Progenitor cell of endocrine pancreas (in vitro differentiated cells): ENCODE data around the gene GRIK3. TPM values are rescaled to one million over a fixed set of nuclear protein-coding genes. Genes with fewer than 3 reads are reported as not detected.

Experiments
- DNase-seq: peaks from one replicate; pipeline ENCODE4 v3.0.0; 2021; ENCODE audit warnings: low spot score; ENCODE audit not compliant: unreplicated experiment
- H3K27ac Mint-ChIP-seq: 2 replicates; pipeline ENCODE4 v1.8.0; 2021; ENCODE audit warnings: mild to moderate bottlenecking, moderate library complexity, mixed read lengths
- H3K27me3 Mint-ChIP-seq: 2 replicates; pipeline ENCODE4 v1.8.0; 2021; ENCODE audit warnings: mixed read lengths
- H3K36me3 Mint-ChIP-seq: 2 replicates; pipeline ENCODE4 v1.8.0; 2022; ENCODE audit warnings: mixed read lengths; ENCODE audit not compliant: insufficient read depth
- H3K4me1 Mint-ChIP-seq: 2 replicates; pipeline ENCODE4 v1.8.0; 2021; ENCODE audit warnings: low read depth, mixed read lengths
- H3K4me3 Mint-ChIP-seq: 2 replicates; pipeline ENCODE4 v1.8.0; 2021; ENCODE audit warnings: low read depth, mild to moderate bottlenecking, moderate library complexity, mixed read lengths
- H3K9me3 Mint-ChIP-seq: 2 replicates; pipeline ENCODE4 v1.8.0; 2021; ENCODE audit warnings: low read depth, mixed read lengths
- CTCF ChIP-seq: fragments of 200-600 bp; sonication (generic); IDR thresholded peaks from one replicate; pipeline ENCODE4 v1.5.0; 2021; ENCODE audit warnings: antibody characterized with exemption, mild to moderate bottlenecking; ENCODE audit not compliant: unreplicated experiment
- total RNA-seq: library from RNA; stranded (reverse); gene quantifications from 2 replicates; pipeline ENCODE4 v1.2.1, GENCODE V29; 2021

The GRIK3 gene
- total RNA-seq, 1 donor from 2014 or later, result 0.41 TPM

DNA sequence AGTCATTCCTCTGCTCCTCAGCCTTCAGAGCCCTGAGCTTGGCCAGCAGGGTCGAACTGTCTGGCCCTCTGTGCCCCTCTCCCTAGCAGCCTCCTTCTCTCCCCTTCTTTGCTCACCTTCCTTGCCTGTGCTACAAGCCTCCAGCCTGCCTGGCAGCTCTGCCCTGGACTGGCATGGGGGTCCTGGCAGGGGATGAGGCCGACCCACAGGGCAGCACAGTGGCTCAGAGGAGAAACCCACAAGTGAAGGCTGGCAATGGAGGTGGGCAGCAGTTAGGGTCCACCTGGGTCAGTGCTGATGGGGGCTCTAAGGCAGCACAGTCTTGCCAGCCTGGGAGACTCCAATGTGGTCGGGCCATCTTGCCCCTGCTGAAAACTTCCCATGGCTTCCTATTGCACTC is 274.2 kb downstream of the GRIK3 start:
- Mint-ChIP-seq H3K9me3 (no peaks in the 10 kb centered on the region), H3K36me3 (no peaks in the 10 kb centered on the region), H3K27me3 (peaks cover 20% of the 10 kb centered on the region), H3K4me3 (no peak overlapping the region), H3K4me1 (peaks cover 2% of the 10 kb centered on the region), H3K27ac (no peak overlapping the region)
- no peak for TF ChIP-seq CTCF
- DNase-seq, result no peak

- Mint-ChIP-seq H3K9me3 (no peaks in the 10 kb centered on the region), H3K27ac (no peak overlapping the region), H3K4me1 (peaks cover 2% of the 10 kb centered on the region), H3K36me3 (no peaks in the 10 kb centered on the region), H3K4me3 (no peak overlapping the region), H3K27me3 (peaks cover 27% of the 10 kb centered on the region)
- TF ChIP-seq CTCF, result no peak
- DNase-seq, result no peak
Observed at GRCh38 chr1:36759355-36759754, 275.0 kb downstream of the GRIK3 start.

- Mint-ChIP-seq H3K4me1 (peaks cover 2% of the 10 kb centered on the region), H3K27ac (no peak overlapping the region), H3K36me3 (no peaks in the 10 kb centered on the region), H3K9me3 (no peaks in the 10 kb centered on the region), H3K4me3 (no peak overlapping the region), H3K27me3 (peaks cover 37% of the 10 kb centered on the region)
- DNase-seq, result no peak
- TF ChIP-seq CTCF, result no peak
Observed at GRCh38 chr1:36755303-36756230, 278.7 kb downstream of the GRIK3 start.

DNA sequence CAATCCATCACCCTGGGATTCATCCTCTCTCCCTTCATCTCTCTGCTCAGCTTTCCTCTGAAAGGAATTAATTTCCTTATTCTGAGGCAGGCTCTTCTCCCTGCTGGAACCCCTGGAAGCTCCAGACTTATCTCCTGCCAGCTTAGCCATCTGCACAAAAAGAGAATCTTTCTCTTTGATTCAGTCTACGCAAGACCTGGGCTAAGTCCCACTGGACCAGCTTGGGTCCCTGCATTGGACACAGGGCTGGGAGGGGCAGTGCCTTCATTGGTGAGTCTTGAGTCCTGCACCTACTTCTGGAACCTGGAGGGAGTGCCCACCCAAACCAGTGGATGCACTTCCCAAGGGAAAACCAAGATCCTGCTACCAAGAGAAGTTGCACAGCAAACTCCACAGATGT is 279.9 kb downstream of the GRIK3 start:
- Mint-ChIP-seq H3K36me3 (no peaks in the 10 kb centered on the region), H3K4me3 (no peak overlapping the region), H3K27ac (no peak overlapping the region), H3K27me3 (peaks cover 34% of the 10 kb centered on the region), H3K4me1 (peaks cover 2% of the 10 kb centered on the region), H3K9me3 (no peaks in the 10 kb centered on the region)
- TF ChIP-seq CTCF, result no peak
- no peak for DNase-seq

- H3K4me1 Mint-ChIP-seq, result peaks cover 2% of the 10 kb centered on the region
Observed at GRCh38 chr1:36753451-36753850, 280.9 kb downstream of the GRIK3 start.

More at GRCh38 chr1:36753451-36753850, 280.9 kb downstream of the GRIK3 start:
- no peak for TF ChIP-seq CTCF
- no peak overlapping the region for H3K4me3 Mint-ChIP-seq
- H3K9me3 Mint-ChIP-seq, result no peaks in the 10 kb centered on the region
- H3K27ac Mint-ChIP-seq, result no peak overlapping the region
- peaks cover 34% of the 10 kb centered on the region for H3K27me3 Mint-ChIP-seq
- no peak for DNase-seq
- H3K36me3 Mint-ChIP-seq, result no peaks in the 10 kb centered on the region
